ENCODE results near the gene PTTG2. TPM values are rescaled to one million over a fixed set of nuclear protein-coding genes. Genes with fewer than 3 reads are reported as not detected.

The PTTG2 gene
- polyA plus RNA-seq, 1 of the 3 experiments (the other 2 are of a cell fraction): not detected

DNA sequence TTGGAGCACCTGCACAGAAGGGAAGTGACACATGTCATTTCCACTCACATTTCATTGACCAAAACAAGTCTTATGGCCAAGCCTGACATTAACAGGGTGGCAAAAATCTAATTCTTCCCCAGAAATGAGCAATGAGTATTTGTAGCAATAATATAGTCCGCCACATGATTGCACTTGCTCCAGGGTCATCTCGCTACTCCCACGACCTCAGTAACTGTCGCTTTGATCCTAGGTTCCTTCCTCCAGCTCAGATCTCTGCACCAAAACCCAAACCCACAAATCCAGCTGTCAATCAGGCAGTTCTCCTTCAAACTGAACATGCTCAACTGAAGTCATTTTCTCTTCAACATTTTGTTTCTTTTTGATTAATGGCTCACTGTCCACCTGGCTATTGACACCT lies 25.2 kb upstream of the PTTG2 start:
- Histone ChIP-seq H4K20me1 (ENCODE audit: insufficient read depth) (0 out of 2 replicates have a peak, but pooled peaks cover 3% of the 10 kb centered on the region), H3K4me1 (ENCODE audit: control insufficient read depth in 1 of 2, insufficient read depth in 2 of 2, low read depth in 1 of 2, low read length in 1 of 2) (peaks cover 0 to 5% of the 10 kb centered on the region in 2 experiments; a peak in 1 of 4 replicates), H3K9me2 (no peaks in the 10 kb centered on the region), H3K36me3 (replicated peaks in 1 of 2; ENCODE audit: control insufficient read depth in 1 of 2, insufficient read depth in 2 of 2, low read length in 1 of 2) (no peaks in the 10 kb centered on the region), H3K9ac (no peak overlapping the region), H3F3A (replicated peaks; ENCODE audit: insufficient read depth) (peaks cover 15% of the 10 kb centered on the region), H3K27me3 (ENCODE audit: insufficient read depth) (peaks cover 13% of the 10 kb centered on the region; the same call in 1 of the 2 replicates), H3K79me2 (ENCODE audit: insufficient read depth) (no peaks in the 10 kb centered on the region), H3K4me2 (no peak overlapping the region), H3K4me3 (ENCODE audit: low read depth in 2 of 2, low read length in 1 of 2) (no peak overlapping the region), H3K27ac (ENCODE audit: low read depth in 2 of 2, low read length in 1 of 2) (no peak overlapping the region), H3K9me3 (no peaks in the 10 kb centered on the region), H2AFZ (ENCODE audit: low read depth) (no peak overlapping the region)
- no peak for DNase-seq
- CTCF ChIA-PET: no interaction called here
- WGBS (ENCODE audit: low lambda C conversion rate): 52% methylated on average over 4 of the region's 4 CpGs
- POLR2A ChIA-PET: no interaction called here
- TF ChIP-seq, protein P1, sequence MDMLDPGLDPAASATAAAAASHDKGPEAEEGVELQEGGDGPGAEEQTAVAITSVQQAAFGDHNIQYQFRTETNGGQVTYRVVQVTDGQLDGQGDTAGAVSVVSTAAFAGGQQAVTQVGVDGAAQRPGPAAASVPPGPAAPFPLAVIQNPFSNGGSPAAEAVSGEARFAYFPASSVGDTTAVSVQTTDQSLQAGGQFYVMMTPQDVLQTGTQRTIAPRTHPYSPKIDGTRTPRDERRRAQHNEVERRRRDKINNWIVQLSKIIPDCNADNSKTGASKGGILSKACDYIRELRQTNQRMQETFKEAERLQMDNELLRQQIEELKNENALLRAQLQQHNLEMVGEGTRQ (IDR thresholded peaks at IDR 0.05; ENCODE audit: borderline replicate concordance, low read depth, low read length): no peak
- TF ChIP-seq RXRA (IDR thresholded peaks at IDR 0.05; ENCODE audit: borderline replicate concordance, low read depth): no peak
- TF ChIP-seq NFIC (IDR thresholded peaks at IDR 0.05; ENCODE audit: borderline replicate concordance): no peak
- no peak for TF ChIP-seq IRF3 (IDR thresholded peaks at IDR 0.05; ENCODE audit: low read depth, low read length)
- TF ChIP-seq NRF1 (IDR thresholded peaks at IDR 0.05; ENCODE audit: low read depth, low read length): no peak
- TF ChIP-seq MAX (IDR thresholded peaks at IDR 0.05; ENCODE audit: low read depth): no peak

DNA sequence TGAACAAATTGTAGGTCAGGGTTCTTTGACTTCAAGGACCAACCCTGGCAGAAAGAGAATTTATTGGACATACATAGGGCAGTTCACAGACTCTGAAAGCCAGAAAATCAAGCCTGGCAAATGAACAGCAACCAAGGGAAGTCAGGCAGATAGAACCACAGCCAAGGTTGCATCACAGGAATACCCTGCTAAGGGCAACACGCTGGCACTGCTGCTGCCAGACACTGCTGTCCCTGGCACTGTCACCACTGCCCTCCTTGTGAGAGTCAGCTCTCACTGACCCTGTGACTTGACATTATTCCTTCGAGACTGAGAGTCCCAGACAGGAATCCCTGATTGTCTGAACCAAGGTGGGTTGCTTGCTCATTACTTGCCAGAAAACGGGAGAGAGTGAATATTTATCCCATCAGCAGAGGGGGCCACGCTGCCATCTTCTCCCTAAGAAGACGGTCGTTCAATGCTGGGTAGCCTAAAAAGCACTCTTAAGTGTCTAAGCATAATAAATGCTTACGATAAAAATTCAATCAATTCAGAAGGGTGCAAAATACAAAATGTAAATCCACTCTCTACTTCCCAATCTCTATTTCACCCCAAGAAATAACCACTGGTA lies 23.2 kb upstream of the PTTG2 start:
- Histone ChIP-seq H3K9me2 (no peaks in the 10 kb centered on the region), H3K9me3 (no peaks in the 10 kb centered on the region), H3K27me3 (ENCODE audit: insufficient read depth) (peaks cover 13% of the 10 kb centered on the region; the same call in 1 of the 2 replicates), H2AFZ (ENCODE audit: low read depth) (no peak overlapping the region), H4K20me1 (ENCODE audit: insufficient read depth) (no peaks in the 10 kb centered on the region), H3K79me2 (ENCODE audit: insufficient read depth) (no peaks in the 10 kb centered on the region), H3K4me3 (ENCODE audit: low read depth in 2 of 2, low read length in 1 of 2) (no peak overlapping the region), H3K27ac (ENCODE audit: low read depth in 2 of 2, low read length in 1 of 2) (no peak overlapping the region), H3K36me3 (replicated peaks in 1 of 2; ENCODE audit: control insufficient read depth in 1 of 2, insufficient read depth in 2 of 2, low read length in 1 of 2) (no peaks in the 10 kb centered on the region), H3K4me2 (no peak overlapping the region), H3K9ac (no peak overlapping the region), H3K4me1 (ENCODE audit: control insufficient read depth in 1 of 2, insufficient read depth in 2 of 2, low read depth in 1 of 2, low read length in 1 of 2) (peaks cover 0 to 5% of the 10 kb centered on the region in 2 experiments; a peak in 1 of 4 replicates), H3F3A (replicated peaks; ENCODE audit: insufficient read depth) (peaks cover 11% of the 10 kb centered on the region)
- no peak for DNase-seq
- CTCF ChIA-PET: no interaction called here
- WGBS (ENCODE audit: low lambda C conversion rate): 44% methylated on average over 6 of the region's 7 CpGs
- POLR2A ChIA-PET: no interaction called here
- TF ChIP-seq JUND (IDR thresholded peaks at IDR 0.05): no peak
- TF ChIP-seq, protein P1 (IDR thresholded peaks at IDR 0.05; ENCODE audit: borderline replicate concordance, low read depth, low read length): no peak
- TF ChIP-seq RAD21 (IDR thresholded peaks at IDR 0.05; ENCODE audit: low read length): no peak
- no peak for TF ChIP-seq RXRA (IDR thresholded peaks at IDR 0.05; ENCODE audit: borderline replicate concordance, low read depth)
- TF ChIP-seq, protein P2, sequence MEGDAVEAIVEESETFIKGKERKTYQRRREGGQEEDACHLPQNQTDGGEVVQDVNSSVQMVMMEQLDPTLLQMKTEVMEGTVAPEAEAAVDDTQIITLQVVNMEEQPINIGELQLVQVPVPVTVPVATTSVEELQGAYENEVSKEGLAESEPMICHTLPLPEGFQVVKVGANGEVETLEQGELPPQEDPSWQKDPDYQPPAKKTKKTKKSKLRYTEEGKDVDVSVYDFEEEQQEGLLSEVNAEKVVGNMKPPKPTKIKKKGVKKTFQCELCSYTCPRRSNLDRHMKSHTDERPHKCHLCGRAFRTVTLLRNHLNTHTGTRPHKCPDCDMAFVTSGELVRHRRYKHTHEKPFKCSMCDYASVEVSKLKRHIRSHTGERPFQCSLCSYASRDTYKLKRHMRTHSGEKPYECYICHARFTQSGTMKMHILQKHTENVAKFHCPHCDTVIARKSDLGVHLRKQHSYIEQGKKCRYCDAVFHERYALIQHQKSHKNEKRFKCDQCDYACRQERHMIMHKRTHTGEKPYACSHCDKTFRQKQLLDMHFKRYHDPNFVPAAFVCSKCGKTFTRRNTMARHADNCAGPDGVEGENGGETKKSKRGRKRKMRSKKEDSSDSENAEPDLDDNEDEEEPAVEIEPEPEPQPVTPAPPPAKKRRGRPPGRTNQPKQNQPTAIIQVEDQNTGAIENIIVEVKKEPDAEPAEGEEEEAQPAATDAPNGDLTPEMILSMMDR (IDR thresholded peaks at IDR 0.05): no peak
- TF ChIP-seq TAF1 (IDR thresholded peaks at IDR 0.05; ENCODE audit: borderline replicate concordance, low read depth, low read length): no peak
- no peak for TF ChIP-seq POLR2AphosphoS5 (IDR thresholded peaks at IDR 0.05; ENCODE audit: low read depth, low read length)
- no peak for TF ChIP-seq GABPA (IDR thresholded peaks at IDR 0.05; ENCODE audit: low read depth)
- TF ChIP-seq, protein P3, sequence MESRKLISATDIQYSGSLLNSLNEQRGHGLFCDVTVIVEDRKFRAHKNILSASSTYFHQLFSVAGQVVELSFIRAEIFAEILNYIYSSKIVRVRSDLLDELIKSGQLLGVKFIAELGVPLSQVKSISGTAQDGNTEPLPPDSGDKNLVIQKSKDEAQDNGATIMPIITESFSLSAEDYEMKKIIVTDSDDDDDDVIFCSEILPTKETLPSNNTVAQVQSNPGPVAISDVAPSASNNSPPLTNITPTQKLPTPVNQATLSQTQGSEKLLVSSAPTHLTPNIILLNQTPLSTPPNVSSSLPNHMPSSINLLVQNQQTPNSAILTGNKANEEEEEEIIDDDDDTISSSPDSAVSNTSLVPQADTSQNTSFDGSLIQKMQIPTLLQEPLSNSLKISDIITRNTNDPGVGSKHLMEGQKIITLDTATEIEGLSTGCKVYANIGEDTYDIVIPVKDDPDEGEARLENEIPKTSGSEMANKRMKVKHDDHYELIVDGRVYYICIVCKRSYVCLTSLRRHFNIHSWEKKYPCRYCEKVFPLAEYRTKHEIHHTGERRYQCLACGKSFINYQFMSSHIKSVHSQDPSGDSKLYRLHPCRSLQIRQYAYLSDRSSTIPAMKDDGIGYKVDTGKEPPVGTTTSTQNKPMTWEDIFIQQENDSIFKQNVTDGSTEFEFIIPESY (IDR thresholded peaks at IDR 0.05; ENCODE audit: borderline replicate concordance, low read depth): no peak
- no peak for TF ChIP-seq MXI1 (IDR thresholded peaks at IDR 0.05; ENCODE audit: low read depth, low read length)
- TF ChIP-seq USF1 (IDR thresholded peaks at IDR 0.05; ENCODE audit: borderline replicate concordance, low read depth): no peak
- no peak for TF ChIP-seq IRF3 (IDR thresholded peaks at IDR 0.05; ENCODE audit: low read depth, low read length)
- TF ChIP-seq FOXJ3 (CRISPR knock-in tag; IDR thresholded peaks at IDR 0.05): no peak
- no peak for TF ChIP-seq RCOR1 (IDR thresholded peaks at IDR 0.05; ENCODE audit: low read length)

All from SK-N-SH (cell line).